T-helper 1 cell treated with Interleukin-12 subunit alpha and Interleukin-12 subunit beta and Interleukin-4 antibody, amounts not matched to agents 30 μg/mL and 1 μg/mL, for 36 hours (primary cell): ENCODE measurements around the gene LTBR.
"Not testable (repeated sequence)": the region's sequence is repeated elsewhere in the genome, so short reads cannot be mapped to it uniquely, and the experiment has no call there.

ENCODE experiments used
- H3K27ac Mint-ChIP-seq: one replicate; pipeline ENCODE4 v1.8.0; 2021; ENCODE audit warnings: mild to moderate bottlenecking, mixed read lengths
- H3K27me3 Mint-ChIP-seq: one replicate; pipeline ENCODE4 v1.8.0; 2021; ENCODE audit warnings: low read depth, mixed read lengths
- H3K36me3 Mint-ChIP-seq: one replicate; pipeline ENCODE4 v1.8.0; 2021; ENCODE audit warnings: low read depth, mixed read lengths
- H3K4me1 Mint-ChIP-seq: one replicate; pipeline ENCODE4 v1.8.0; 2021; ENCODE audit warnings: low read depth, mixed read lengths
- H3K4me3 Mint-ChIP-seq: one replicate; pipeline ENCODE4 v1.8.0; 2021; ENCODE audit warnings: mild to moderate bottlenecking, moderate library complexity, mixed read lengths
- H3K9me3 Mint-ChIP-seq: one replicate; pipeline ENCODE4 v1.8.0; 2021; ENCODE audit warnings: mixed read lengths

Gene LTBR

GRCh38 chr12:6383572-6384498 lies at the start of gene LTBR:
TSS of gene LTBR (plus strand) at chr12:6384162. CDS start at chr12:6384359, 197 bp downstream.
- Mint-ChIP-seq H3K4me3 (no peak within 1 kb of the TSS), H3K4me1 (no peaks in the 10 kb centered on the region), H3K27ac (no peak within 1 kb of the TSS), H3K27me3 (peaks cover 71% of the 10 kb centered on the region), H3K36me3 (no peaks in the 10 kb centered on the region), H3K9me3 (no peaks in the 10 kb centered on the region)

DNA sequence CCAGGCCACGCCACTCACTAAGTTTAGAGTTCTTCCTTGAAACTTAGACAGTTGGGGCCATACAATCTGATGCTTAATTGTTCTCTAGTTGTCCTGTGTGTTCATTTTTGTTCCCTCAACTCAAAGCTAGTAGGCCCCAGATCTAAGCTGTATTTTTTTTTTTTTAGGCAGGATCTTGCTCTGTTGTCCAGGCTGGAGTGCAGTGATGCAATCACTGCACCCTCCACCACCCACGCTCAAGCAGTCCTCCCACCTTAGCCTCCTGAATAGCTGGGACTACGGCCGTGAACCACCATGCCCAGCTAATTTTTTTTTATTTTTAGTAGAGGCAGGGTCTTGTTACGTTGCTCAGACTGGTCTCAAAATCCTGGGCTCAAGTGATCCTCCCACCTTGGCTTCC lies 49.6 kb upstream of the LTBR start:
- no peaks in the 10 kb centered on the region for H3K27me3 Mint-ChIP-seq
- peaks cover 38% of the 10 kb centered on the region for H3K36me3 Mint-ChIP-seq
- H3K4me1 Mint-ChIP-seq, result peaks cover 35% of the 10 kb centered on the region
- H3K27ac Mint-ChIP-seq, result no peak overlapping the region
- H3K9me3 Mint-ChIP-seq, result no peaks in the 10 kb centered on the region
- H3K4me3 Mint-ChIP-seq, result peak overlapping the region; percentile 23

GRCh38 chr12:6334940-6335450 lies 49.0 kb upstream of the LTBR start:
- Mint-ChIP-seq H3K36me3 (peaks cover 35% of the 10 kb centered on the region), H3K27ac (no peak overlapping the region), H3K27me3 (no peaks in the 10 kb centered on the region), H3K4me3 (no peak overlapping the region), H3K4me1 (peaks cover 35% of the 10 kb centered on the region), H3K9me3 (no peaks in the 10 kb centered on the region)

DNA sequence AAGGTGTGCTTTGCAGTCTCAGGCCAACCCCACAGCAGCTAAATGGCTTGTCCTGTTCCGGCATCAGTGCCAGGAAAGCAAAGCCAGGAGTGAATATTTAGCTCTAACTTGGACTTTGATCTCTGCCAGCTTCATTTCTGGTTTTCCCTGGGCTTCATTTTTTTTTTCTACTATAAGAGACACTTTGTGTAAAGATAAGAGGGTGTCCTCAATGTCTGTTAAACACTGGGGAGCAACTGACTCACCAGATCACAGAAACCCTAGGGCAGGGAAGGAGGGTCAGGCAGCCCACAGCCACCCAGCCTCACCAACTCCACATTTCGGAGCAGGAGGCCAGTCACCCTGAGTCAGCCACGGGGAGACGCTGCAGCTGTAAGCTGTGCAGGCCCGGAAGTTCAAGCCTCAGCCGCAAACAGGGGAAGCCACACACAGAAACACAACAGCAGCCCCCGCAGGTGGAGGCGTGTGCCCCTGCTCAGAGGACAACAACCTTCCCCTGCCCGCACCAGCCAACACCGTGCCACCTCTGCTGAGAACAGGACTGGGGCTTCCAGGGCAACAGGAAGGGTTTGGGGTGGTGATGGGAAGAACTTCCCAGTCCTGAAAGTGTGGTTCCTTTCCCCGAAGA lies 48.4 kb upstream of the LTBR start:
- H3K27ac Mint-ChIP-seq, result no peak overlapping the region
- H3K4me1 Mint-ChIP-seq, result peaks cover 35% of the 10 kb centered on the region
- no peaks in the 10 kb centered on the region for H3K9me3 Mint-ChIP-seq
- no peaks in the 10 kb centered on the region for H3K27me3 Mint-ChIP-seq
- H3K4me3 Mint-ChIP-seq, result no peak overlapping the region
- peaks cover 33% of the 10 kb centered on the region for H3K36me3 Mint-ChIP-seq

GRCh38 chr12:6336079-6336888 lies 47.7 kb upstream of the LTBR start:
- H3K9me3 Mint-ChIP-seq, result no peaks in the 10 kb centered on the region
- H3K27me3 Mint-ChIP-seq, result no peaks in the 10 kb centered on the region
- peaks cover 28% of the 10 kb centered on the region for H3K36me3 Mint-ChIP-seq
- no peak overlapping the region for H3K4me3 Mint-ChIP-seq
- H3K27ac Mint-ChIP-seq, result no peak overlapping the region
- H3K4me1 Mint-ChIP-seq, result peaks cover 35% of the 10 kb centered on the region

GRCh38 chr12:6336889-6337853 lies 46.8 kb upstream of the LTBR start:
- H3K27me3 Mint-ChIP-seq, result no peaks in the 10 kb centered on the region
- H3K9me3 Mint-ChIP-seq, result no peaks in the 10 kb centered on the region
- peaks cover 26% of the 10 kb centered on the region for H3K36me3 Mint-ChIP-seq
- peaks cover 37% of the 10 kb centered on the region for H3K4me1 Mint-ChIP-seq
- no peak overlapping the region for H3K4me3 Mint-ChIP-seq
- H3K27ac Mint-ChIP-seq, result no peak overlapping the region

DNA sequence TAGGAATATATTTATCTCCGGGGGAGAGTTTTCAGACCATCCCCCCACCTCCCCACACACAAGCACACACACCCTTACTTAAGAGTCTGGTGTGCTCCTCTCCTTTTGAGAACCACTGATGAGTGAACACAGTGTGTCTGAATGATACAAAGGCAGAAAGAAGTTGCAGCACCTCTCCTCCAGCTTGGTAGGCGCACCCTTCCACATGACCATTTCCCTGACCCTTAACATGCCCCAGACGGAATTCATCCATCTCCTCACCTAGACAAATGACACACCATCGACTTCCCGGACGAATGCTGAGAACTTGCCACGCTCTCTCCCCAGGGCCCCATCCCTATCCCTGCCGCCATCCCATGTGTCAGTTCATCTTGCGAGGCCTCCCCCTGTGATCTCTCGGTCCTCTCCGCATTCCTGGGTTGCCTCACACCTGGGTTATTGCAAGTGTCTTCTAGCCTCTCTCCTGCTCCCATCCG lies 46.0 kb upstream of the LTBR start:
- no peaks in the 10 kb centered on the region for H3K9me3 Mint-ChIP-seq
- H3K36me3 Mint-ChIP-seq, result peaks cover 18% of the 10 kb centered on the region
- no peak overlapping the region for H3K4me3 Mint-ChIP-seq
- peaks cover 40% of the 10 kb centered on the region for H3K4me1 Mint-ChIP-seq
- no peaks in the 10 kb centered on the region for H3K27me3 Mint-ChIP-seq
- H3K27ac Mint-ChIP-seq, result no peak overlapping the region

DNA sequence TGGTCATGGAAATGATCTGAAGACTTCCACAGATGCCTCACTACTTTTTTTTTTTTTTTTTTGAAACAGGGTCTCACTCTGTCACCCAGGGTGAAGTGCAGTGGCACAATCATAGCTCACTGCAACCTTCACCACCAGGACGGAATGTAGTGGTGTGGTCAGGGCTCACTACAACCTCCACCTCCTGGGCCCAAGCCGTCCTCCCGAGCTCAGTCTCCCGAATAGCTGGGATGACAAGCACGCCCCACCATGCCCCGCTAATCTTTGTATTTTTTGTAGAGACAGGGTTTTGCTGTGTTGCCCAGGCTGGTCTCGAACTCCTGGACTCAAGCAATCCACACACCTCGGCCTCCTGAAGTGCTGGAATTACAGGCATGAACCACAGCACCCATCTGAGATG lies 45.4 kb upstream of the LTBR start:
- Mint-ChIP-seq H3K36me3 (peaks cover 14% of the 10 kb centered on the region), H3K4me1 (peaks cover 42% of the 10 kb centered on the region)
- H3K27ac Mint-ChIP-seq, H3K4me3 Mint-ChIP-seq, H3K9me3 Mint-ChIP-seq, H3K27me3 Mint-ChIP-seq: not testable (repeated sequence)

DNA sequence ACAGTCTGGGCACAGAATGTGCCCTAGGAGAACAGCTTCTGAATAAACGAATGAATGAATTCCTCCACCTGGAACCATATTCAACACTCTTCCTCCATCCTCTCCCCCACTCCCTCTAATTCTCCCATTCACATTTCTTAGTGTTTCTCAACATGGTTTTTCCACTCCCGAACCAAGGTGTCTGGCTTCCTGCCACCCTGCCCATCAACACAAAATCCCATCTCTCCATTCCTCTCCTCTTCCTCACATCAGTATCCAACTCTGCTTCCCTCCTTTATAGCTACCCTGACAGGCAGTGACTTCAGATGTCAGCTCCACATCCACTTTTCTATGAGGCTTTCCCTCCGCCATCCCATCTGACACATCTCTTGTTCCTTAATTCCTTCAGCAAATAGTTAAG lies 45.0 kb upstream of the LTBR start:
- H3K36me3 Mint-ChIP-seq, result peaks cover 10% of the 10 kb centered on the region
- H3K27ac Mint-ChIP-seq, result no peak overlapping the region
- H3K27me3 Mint-ChIP-seq, result no peaks in the 10 kb centered on the region
- H3K4me3 Mint-ChIP-seq, result no peak overlapping the region
- no peaks in the 10 kb centered on the region for H3K9me3 Mint-ChIP-seq
- H3K4me1 Mint-ChIP-seq, result peaks cover 41% of the 10 kb centered on the region

DNA sequence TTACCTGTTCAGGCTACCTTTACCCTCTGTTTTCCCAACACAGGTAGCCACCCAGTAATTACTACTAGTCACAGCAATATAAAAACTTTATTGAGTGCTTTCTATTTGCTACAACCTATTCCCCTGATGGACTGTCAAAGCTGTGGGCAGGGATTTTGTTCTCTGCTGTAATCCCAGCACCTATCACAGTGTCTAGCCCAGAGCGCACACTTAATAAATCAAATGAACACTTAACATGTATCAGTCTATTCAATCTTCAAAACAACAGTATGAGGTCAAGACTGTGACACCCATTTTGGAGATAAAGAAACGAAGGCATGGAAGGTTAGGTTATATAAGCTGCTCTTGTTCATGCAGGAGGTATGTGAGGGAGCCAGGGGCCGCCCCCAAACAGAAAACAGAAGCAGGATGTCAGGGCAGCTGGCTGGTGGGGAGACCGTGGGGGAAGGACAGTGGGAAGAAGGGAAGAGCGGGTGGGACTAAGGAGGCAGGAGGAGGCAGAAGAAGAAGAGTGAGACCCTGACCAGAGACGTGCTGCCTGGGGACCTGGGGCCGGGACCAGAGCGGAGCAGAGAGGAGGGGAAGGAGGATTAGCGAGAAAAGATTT lies 43.8 kb upstream of the LTBR start:
- Mint-ChIP-seq H3K9me3 (no peaks in the 10 kb centered on the region), H3K36me3 (peaks cover 6% of the 10 kb centered on the region), H3K27ac (no peak overlapping the region), H3K27me3 (no peaks in the 10 kb centered on the region), H3K4me3 (no peak overlapping the region), H3K4me1 (peaks cover 36% of the 10 kb centered on the region)

DNA sequence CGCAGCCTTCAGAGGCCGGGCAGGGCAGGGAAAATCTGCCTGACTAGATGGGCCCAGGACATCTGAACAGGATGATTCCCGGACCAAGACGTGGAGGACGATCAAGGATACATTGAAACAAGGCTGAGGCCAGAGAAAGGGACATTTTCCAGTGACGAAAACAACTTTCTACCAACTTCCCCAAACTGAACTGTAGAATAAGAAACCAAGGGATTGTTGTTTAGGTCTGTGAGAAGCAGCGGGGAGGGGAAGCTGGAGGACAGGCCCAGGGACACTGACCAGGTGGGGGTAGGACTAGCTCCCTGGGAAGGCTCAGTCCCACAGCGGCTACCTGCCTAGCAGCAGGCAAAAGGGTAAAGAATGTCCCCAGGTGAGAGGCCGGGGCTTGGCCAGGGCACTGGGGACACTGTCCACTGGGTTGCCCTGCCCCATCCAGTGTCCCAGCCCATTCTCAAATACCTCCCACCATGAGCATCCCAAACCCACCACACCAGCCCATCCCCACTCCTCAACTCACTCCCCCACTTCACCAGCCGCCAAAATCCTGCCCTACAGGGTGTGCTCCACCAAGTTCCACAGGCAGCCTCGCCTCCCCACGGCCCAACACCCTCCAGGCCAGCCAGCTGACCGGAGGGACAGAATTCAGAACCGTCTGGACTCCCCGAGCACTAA lies 43.1 kb upstream of the LTBR start:
- H3K9me3 Mint-ChIP-seq, result no peaks in the 10 kb centered on the region
- H3K27me3 Mint-ChIP-seq, result no peaks in the 10 kb centered on the region
- no peak overlapping the region for H3K27ac Mint-ChIP-seq
- peaks cover 4% of the 10 kb centered on the region for H3K36me3 Mint-ChIP-seq
- H3K4me3 Mint-ChIP-seq, result no peak overlapping the region
- H3K4me1 Mint-ChIP-seq, result peaks cover 36% of the 10 kb centered on the region

- peak within 1 kb of the TSS; percentile 85 for H3K27ac Mint-ChIP-seq
- peaks cover 4% of the 10 kb centered on the region for H3K36me3 Mint-ChIP-seq
- no peak within 1 kb of the TSS for H3K4me3 Mint-ChIP-seq
Observed at GRCh38 chr12:6341417-6342139, 42.4 kb upstream of the LTBR start, which contains the start of gene TNFRSF1A. TSS of gene TNFRSF1A (minus strand) at chr12:6342076. CDS start at chr12:6341814, 262 bp downstream.

More at GRCh38 chr12:6341417-6342139, 42.4 kb upstream of the LTBR start, which contains the start of gene TNFRSF1A:
- Mint-ChIP-seq H3K9me3 (no peaks in the 10 kb centered on the region), H3K27me3 (no peaks in the 10 kb centered on the region), H3K4me1 (peaks cover 36% of the 10 kb centered on the region)
